Nephron progenitor cell (in vitro differentiated cells): Measurements from ENCODE around the gene ADAMTS16.

Experiments
- DNase-seq: peaks from one replicate; pipeline ENCODE4 v3.0.0; 2021
- H3K27ac Mint-ChIP-seq: 2 replicates; pipeline ENCODE4 v1.8.0; 2021; ENCODE audit warnings: mild to moderate bottlenecking, moderate library complexity, mixed read lengths
- H3K27me3 Mint-ChIP-seq: 2 replicates; pipeline ENCODE4 v1.8.0; 2021; ENCODE audit warnings: mild to moderate bottlenecking, low read depth, mixed read lengths; ENCODE audit not compliant: poor library complexity
- H3K36me3 Mint-ChIP-seq: 2 replicates; pipeline ENCODE4 v1.8.0; 2021; ENCODE audit warnings: low read depth, mixed read lengths
- H3K4me1 Mint-ChIP-seq: 2 replicates; pipeline ENCODE4 v1.8.0; 2021; ENCODE audit warnings: mixed read lengths
- H3K4me3 Mint-ChIP-seq: 2 replicates; pipeline ENCODE4 v1.8.0; 2021; ENCODE audit warnings: mild to moderate bottlenecking, moderate library complexity, mixed read lengths
- H3K9me3 Mint-ChIP-seq: 2 replicates; pipeline ENCODE4 v1.8.0; 2021; ENCODE audit warnings: mild to moderate bottlenecking, moderate library complexity, mixed read lengths
- CTCF ChIP-seq: fragments of 200-600 bp; sonication (generic); IDR thresholded peaks from 2 replicates; pipeline ENCODE4 v1.5.0; 2021; ENCODE audit warnings: antibody characterized with exemption

The ADAMTS16 gene

GRCh38 chr5:5203451-5203850 is 63.3 kb downstream of the ADAMTS16 start:
- no peak for TF ChIP-seq CTCF
- peaks cover 13% of the 10 kb centered on the region for H3K4me1 Mint-ChIP-seq
- no peak for DNase-seq
- no peak overlapping the region for H3K27ac Mint-ChIP-seq
- no peaks in the 10 kb centered on the region for H3K27me3 Mint-ChIP-seq
- no peaks in the 10 kb centered on the region for H3K36me3 Mint-ChIP-seq
- no peak overlapping the region for H3K4me3 Mint-ChIP-seq
- H3K9me3 Mint-ChIP-seq = peaks cover 5% of the 10 kb centered on the region

- Mint-ChIP-seq H3K27me3 (peaks cover 6% of the 10 kb centered on the region), H3K36me3 (no peaks in the 10 kb centered on the region), H3K4me1 (peaks cover 22% of the 10 kb centered on the region), H3K9me3 (peaks cover 5% of the 10 kb centered on the region), H3K4me3 (no peak overlapping the region), H3K27ac (peak overlapping the region; percentile 58)
- no peak for DNase-seq
- no peak for TF ChIP-seq CTCF
Observed at GRCh38 chr5:5207828-5208227, 67.7 kb downstream of the ADAMTS16 start.

GRCh38 chr5:5209089-5209488 is 69.0 kb downstream of the ADAMTS16 start:
- Mint-ChIP-seq H3K4me3 (no peak overlapping the region), H3K4me1 (peaks cover 22% of the 10 kb centered on the region), H3K36me3 (no peaks in the 10 kb centered on the region), H3K27me3 (peaks cover 9% of the 10 kb centered on the region), H3K27ac (peak overlapping the region; percentile 8), H3K9me3 (peaks cover 5% of the 10 kb centered on the region)
- no peak for DNase-seq
- no peak for TF ChIP-seq CTCF

- DNase-seq = no peak
- no peak for TF ChIP-seq CTCF
- Mint-ChIP-seq H3K36me3 (no peaks in the 10 kb centered on the region), H3K9me3 (peaks cover 5% of the 10 kb centered on the region), H3K27me3 (peaks cover 9% of the 10 kb centered on the region), H3K27ac (peak overlapping the region; percentile 86), H3K4me1 (peaks cover 22% of the 10 kb centered on the region), H3K4me3 (no peak overlapping the region)
Observed at GRCh38 chr5:5209510-5210286, 69.6 kb downstream of the ADAMTS16 start.

- TF ChIP-seq CTCF = no peak
- peaks cover 11% of the 10 kb centered on the region for H3K27me3 Mint-ChIP-seq
- H3K27ac Mint-ChIP-seq = no peak overlapping the region
- no peaks in the 10 kb centered on the region for H3K9me3 Mint-ChIP-seq
- no peaks in the 10 kb centered on the region for H3K36me3 Mint-ChIP-seq
- H3K4me1 Mint-ChIP-seq = peaks cover 23% of the 10 kb centered on the region
- H3K4me3 Mint-ChIP-seq = no peak overlapping the region
- DNase-seq = no peak
Observed at GRCh38 chr5:5217371-5217770, 77.2 kb downstream of the ADAMTS16 start.

- H3K27me3 Mint-ChIP-seq = peaks cover 10% of the 10 kb centered on the region
- no peak for DNase-seq
- peak overlapping the region; percentile 42 for H3K27ac Mint-ChIP-seq
- H3K4me3 Mint-ChIP-seq = no peak overlapping the region
- TF ChIP-seq CTCF = no peak
- no peaks in the 10 kb centered on the region for H3K9me3 Mint-ChIP-seq
- no peaks in the 10 kb centered on the region for H3K36me3 Mint-ChIP-seq
- H3K4me1 Mint-ChIP-seq = peaks cover 23% of the 10 kb centered on the region
Observed at GRCh38 chr5:5218396-5218795, 78.3 kb downstream of the ADAMTS16 start.
